HepG2 (cell line): Measurements from ENCODE around the gene CST3. TPM values are rescaled to one million over a fixed set of nuclear protein-coding genes. Genes with fewer than 3 reads are reported as not detected.

Experiments
- GLMP ChIP-seq: sonication (generic); formaldehyde crosslinking; IDR thresholded peaks from 2 replicates; pipeline ENCODE4 v1.9.0; 2021; ENCODE audit warnings: missing genetic modification reagents, mild to moderate bottlenecking, borderline replicate concordance
- IRF9 ChIP-seq: sonication (generic); formaldehyde crosslinking; IDR thresholded peaks from 2 replicates; pipeline ENCODE4 v1.8.0; 2022; ENCODE audit warnings: missing genetic modification reagents, mild to moderate bottlenecking, borderline replicate concordance
- NR3C1 ChIP-seq: sonication (generic); formaldehyde crosslinking; IDR thresholded peaks from 2 replicates; pipeline ENCODE4 v1.4.0; 2020; ENCODE audit warnings: missing genetic modification reagents
- ZHX1 ChIP-seq: sonication (generic); formaldehyde crosslinking; IDR thresholded peaks from 2 replicates; pipeline ENCODE4 v1.8.1; 2022; ENCODE audit warnings: low read depth, mild to moderate bottlenecking, missing genetic modification reagents
- ZNF281 ChIP-seq: sonication (generic); formaldehyde crosslinking; IDR thresholded peaks from 2 replicates; pipeline ENCODE4 v1.4.0; 2020; ENCODE audit warnings: missing genetic modification reagents, borderline replicate concordance
- polyA plus RNA-seq, 8 experiments: library from polyadenylated mRNA; depleted of rRNA in 3 of 8; stranded (reverse) in 7 of 8; unstranded in 1 of 8; fragments of >200 nt; fragmentation: Illumina TruSeq in 4 of 8; extraction: Trizol in 4 of 8; gene quantifications; 2 replicates each; pipeline versions ENCODE4 v1.2.1 to v1.2.3, GENCODE V29; 2011 to 2016; ENCODE audit warnings: low read depth in 4 of 8, missing spikeins in 1 of 8, mixed read lengths in 1 of 8; ENCODE audit not compliant: insufficient read depth in 1 of 8
- total RNA-seq, 5 experiments: library from RNA; depleted of rRNA; stranded (reverse); fragments of >200 nt; fragmentation: Illumina TruSeq; extraction: Trizol; gene quantifications; 2 replicates each; pipeline ENCODE4 v1.2.3, GENCODE V29; 2016; ENCODE audit warnings: low read depth in 1 of 5
- TF ChIP-seq, protein P1 (sequence below): sonication (generic); formaldehyde crosslinking; IDR thresholded peaks from 2 replicates; pipeline ENCODE4 v1.4.0; 2020; ENCODE audit warnings: missing genetic modification reagents, borderline replicate concordance
- TF ChIP-seq, protein P2 (sequence below): sonication (generic); formaldehyde crosslinking; IDR thresholded peaks from 2 replicates; pipeline ENCODE4 v1.4.0; 2020; ENCODE audit warnings: mild to moderate bottlenecking, missing genetic modification reagents, borderline replicate concordance

Gene CST3
- total and polyA plus RNA-seq, 2 of the 13 experiments (the other 11 are each of a cell fraction or from before 2014, with no cell fraction given), result 690 to 1,005 TPM

DNA sequence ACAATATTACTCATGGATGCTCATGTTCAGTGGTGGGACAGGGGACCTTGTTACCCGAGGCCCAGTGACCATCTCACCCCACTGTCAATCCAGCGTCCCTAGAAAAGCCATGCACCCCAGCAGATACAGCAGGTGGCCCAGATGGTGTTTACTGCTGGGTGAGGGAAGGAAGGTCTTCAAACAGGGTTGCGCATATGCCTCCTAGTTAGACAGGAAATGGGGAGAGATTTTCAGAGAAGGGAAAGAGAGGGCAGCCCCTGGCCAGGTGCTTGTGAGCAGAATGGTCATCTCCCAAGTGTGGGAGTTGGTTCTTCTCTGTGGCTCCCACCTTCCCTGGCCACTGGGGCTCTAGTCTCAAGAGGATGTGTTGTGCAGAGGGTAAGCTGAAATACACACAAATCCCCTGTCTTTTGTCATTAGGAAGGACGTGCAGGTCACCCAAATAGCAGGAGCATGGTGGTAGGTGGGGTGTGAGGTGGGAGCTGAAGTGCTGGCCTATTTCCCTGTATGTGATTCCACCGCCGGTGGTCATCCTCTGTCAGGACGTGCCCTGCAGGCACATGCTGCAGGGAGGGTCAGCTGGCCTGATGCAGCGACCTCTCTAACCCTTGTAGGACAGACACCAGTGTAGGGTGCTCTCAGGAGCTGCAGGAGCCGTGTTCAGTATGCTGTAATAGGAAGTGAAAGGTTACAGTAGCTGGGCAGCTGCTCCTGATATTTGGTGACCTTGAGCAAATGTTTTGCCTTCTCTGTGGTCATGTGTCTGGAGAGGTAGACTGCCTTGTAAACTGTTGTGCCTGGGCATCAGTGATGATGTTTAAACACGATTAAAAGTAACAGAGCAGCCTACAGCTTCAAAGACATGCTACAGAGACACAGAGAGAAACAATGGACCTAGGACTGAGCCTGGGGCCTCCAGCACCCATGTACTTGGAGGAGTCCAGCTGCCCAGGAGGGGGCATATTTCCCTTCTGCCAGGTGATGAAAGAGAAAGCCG lies 3.2 kb upstream of the CST3 start (continued):
- peak; percentile 43; the same call in 1 of the 2 replicates for TF ChIP-seq ZNF281
- TF ChIP-seq, protein P1, sequence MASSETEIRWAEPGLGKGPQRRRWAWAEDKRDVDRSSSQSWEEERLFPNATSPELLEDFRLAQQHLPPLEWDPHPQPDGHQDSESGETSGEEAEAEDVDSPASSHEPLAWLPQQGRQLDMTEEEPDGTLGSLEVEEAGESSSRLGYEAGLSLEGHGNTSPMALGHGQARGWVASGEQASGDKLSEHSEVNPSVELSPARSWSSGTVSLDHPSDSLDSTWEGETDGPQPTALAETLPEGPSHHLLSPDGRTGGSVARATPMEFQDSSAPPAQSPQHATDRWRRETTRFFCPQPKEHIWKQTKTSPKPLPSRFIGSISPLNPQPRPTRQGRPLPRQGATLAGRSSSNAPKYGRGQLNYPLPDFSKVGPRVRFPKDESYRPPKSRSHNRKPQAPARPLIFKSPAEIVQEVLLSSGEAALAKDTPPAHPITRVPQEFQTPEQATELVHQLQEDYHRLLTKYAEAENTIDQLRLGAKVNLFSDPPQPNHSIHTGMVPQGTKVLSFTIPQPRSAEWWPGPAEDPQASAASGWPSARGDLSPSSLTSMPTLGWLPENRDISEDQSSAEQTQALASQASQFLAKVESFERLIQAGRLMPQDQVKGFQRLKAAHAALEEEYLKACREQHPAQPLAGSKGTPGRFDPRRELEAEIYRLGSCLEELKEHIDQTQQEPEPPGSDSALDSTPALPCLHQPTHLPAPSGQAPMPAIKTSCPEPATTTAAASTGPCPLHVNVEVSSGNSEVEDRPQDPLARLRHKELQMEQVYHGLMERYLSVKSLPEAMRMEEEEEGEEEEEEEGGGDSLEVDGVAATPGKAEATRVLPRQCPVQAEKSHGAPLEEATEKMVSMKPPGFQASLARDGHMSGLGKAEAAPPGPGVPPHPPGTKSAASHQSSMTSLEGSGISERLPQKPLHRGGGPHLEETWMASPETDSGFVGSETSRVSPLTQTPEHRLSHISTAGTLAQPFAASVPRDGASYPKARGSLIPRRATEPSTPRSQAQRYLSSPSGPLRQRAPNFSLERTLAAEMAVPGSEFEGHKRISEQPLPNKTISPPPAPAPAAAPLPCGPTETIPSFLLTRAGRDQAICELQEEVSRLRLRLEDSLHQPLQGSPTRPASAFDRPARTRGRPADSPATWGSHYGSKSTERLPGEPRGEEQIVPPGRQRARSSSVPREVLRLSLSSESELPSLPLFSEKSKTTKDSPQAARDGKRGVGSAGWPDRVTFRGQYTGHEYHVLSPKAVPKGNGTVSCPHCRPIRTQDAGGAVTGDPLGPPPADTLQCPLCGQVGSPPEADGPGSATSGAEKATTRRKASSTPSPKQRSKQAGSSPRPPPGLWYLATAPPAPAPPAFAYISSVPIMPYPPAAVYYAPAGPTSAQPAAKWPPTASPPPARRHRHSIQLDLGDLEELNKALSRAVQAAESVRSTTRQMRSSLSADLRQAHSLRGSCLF (CRISPR knock-in tag), result no peak
- TF ChIP-seq NR3C1 (CRISPR knock-in tag), result no peak
- no peak for TF ChIP-seq IRF9 (CRISPR knock-in tag)
- no peak for TF ChIP-seq GLMP (CRISPR knock-in tag)
- TF ChIP-seq, protein P2, sequence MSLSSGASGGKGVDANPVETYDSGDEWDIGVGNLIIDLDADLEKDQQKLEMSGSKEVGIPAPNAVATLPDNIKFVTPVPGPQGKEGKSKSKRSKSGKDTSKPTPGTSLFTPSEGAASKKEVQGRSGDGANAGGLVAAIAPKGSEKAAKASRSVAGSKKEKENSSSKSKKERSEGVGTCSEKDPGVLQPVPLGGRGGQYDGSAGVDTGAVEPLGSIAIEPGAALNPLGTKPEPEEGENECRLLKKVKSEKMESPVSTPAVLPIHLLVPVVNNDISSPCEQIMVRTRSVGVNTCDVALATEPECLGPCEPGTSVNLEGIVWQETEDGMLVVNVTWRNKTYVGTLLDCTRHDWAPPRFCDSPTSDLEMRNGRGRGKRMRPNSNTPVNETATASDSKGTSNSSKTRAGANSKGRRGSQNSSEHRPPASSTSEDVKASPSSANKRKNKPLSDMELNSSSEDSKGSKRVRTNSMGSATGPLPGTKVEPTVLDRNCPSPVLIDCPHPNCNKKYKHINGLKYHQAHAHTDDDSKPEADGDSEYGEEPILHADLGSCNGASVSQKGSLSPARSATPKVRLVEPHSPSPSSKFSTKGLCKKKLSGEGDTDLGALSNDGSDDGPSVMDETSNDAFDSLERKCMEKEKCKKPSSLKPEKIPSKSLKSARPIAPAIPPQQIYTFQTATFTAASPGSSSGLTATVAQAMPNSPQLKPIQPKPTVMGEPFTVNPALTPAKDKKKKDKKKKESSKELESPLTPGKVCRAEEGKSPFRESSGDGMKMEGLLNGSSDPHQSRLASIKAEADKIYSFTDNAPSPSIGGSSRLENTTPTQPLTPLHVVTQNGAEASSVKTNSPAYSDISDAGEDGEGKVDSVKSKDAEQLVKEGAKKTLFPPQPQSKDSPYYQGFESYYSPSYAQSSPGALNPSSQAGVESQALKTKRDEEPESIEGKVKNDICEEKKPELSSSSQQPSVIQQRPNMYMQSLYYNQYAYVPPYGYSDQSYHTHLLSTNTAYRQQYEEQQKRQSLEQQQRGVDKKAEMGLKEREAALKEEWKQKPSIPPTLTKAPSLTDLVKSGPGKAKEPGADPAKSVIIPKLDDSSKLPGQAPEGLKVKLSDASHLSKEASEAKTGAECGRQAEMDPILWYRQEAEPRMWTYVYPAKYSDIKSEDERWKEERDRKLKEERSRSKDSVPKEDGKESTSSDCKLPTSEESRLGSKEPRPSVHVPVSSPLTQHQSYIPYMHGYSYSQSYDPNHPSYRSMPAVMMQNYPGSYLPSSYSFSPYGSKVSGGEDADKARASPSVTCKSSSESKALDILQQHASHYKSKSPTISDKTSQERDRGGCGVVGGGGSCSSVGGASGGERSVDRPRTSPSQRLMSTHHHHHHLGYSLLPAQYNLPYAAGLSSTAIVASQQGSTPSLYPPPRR, result peak; percentile 88
- 0 out of 2 replicates have a peak, but pooled peaks have one; percentile 16 for TF ChIP-seq ZHX1 (CRISPR knock-in tag)
